ENCODE measurements around the gene TRANK1. TPM values are rescaled to one million over a fixed set of nuclear protein-coding genes. Genes with fewer than 3 reads are reported as not detected.

The TRANK1 gene
- total and polyA plus RNA-seq, 5 donors from 2014 or later: 24.6 to 139 (median 29.1) TPM

- Mint-ChIP-seq H3K4me3 (peak overlapping the region; percentile 74 to 81 (median 76)), H3K27me3 (no peaks in the 10 kb centered on the region), H3K4me1 (peaks cover 24 to 39% (median 29%) of the 10 kb centered on the region in 4 donors), H3K9me3 (no peaks in the 10 kb centered on the region), H3K36me3 (no peaks in the 10 kb centered on the region), H3K27ac (peak overlapping the region; percentile 64 to 98 (median 85))
- ATAC-seq (ENCODE audit: low read depth in 2 of 2): peak; percentile 90 to 92
- Histone ChIP-seq H3K9me3 (ENCODE audit: control insufficient read depth in 2 of 2, low read length in 2 of 2) (no peaks in the 10 kb centered on the region), H3K36me3 (ENCODE audit: control insufficient read depth, insufficient read depth, low read length) (no peaks in the 10 kb centered on the region), H3K27ac (ENCODE audit: insufficient read depth, low read length, poor library complexity, severe bottlenecking) (peak overlapping the region; percentile 79), H3K4me1 (ENCODE audit: control insufficient read depth, insufficient read depth, low read length, poor library complexity, severe bottlenecking) (peaks cover 32% of the 10 kb centered on the region), H3K27me3 (ENCODE audit: control insufficient read depth, insufficient read depth, low read length) (no peaks in the 10 kb centered on the region), H3K4me3 (ENCODE audit: low read depth, low read length) (peak overlapping the region; percentile 71)
- peak; percentile 13 to 86 (median 66) for DNase-seq
Measured at GRCh38 chr3:36911990-36912804, 32.7 kb downstream of the TRANK1 start.

DNA sequence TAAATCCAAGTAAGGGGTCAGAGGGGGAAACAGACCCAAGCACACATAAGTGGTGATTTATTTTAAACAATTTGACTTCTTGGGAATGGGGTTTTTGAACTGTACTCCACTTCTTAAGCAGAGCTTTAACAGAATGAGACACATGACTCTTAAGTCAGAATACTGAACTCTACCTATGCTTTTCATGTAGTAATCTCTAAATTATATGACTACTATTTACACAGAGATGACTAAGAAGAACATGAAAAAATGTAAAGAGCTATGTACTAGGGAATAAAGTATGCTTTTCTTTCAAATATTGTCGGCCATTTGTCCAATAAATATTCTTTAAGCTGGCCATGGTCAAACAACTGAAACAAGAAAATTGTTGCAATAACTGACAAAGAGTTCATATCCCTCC is 35.2 kb downstream of the TRANK1 start:
- ATAC-seq (ENCODE audit: low read depth in 2 of 2): no peak
- Mint-ChIP-seq H3K27ac (peak overlapping the region in 2 of 3 donors; percentile 94 to 100), H3K27me3 (no peaks in the 10 kb centered on the region), H3K4me1 (peaks cover 29 to 61% (median 47%) of the 10 kb centered on the region in 4 donors), H3K4me3 (peak overlapping the region in 2 of 4 donors; percentile 24 to 97), H3K9me3 (no peaks in the 10 kb centered on the region), H3K36me3 (no peaks in the 10 kb centered on the region)
- no peaks in the 10 kb centered on the region for H3K9me3 ChIP-seq (ENCODE audit: control insufficient read depth in 2 of 2, low read length in 2 of 2)
- peaks cover 57% of the 10 kb centered on the region for H3K4me1 ChIP-seq (ENCODE audit: control insufficient read depth, insufficient read depth, low read length, poor library complexity, severe bottlenecking)
- DNase-seq: no peak
- H3K4me3 ChIP-seq (ENCODE audit: low read depth, low read length): no peak overlapping the region
- peak overlapping the region; percentile 87 for H3K27ac ChIP-seq (ENCODE audit: insufficient read depth, low read length, poor library complexity, severe bottlenecking)
- no peaks in the 10 kb centered on the region for H3K27me3 ChIP-seq (ENCODE audit: control insufficient read depth, insufficient read depth, low read length)
- no peaks in the 10 kb centered on the region for H3K36me3 ChIP-seq (ENCODE audit: control insufficient read depth, insufficient read depth, low read length)

DNA sequence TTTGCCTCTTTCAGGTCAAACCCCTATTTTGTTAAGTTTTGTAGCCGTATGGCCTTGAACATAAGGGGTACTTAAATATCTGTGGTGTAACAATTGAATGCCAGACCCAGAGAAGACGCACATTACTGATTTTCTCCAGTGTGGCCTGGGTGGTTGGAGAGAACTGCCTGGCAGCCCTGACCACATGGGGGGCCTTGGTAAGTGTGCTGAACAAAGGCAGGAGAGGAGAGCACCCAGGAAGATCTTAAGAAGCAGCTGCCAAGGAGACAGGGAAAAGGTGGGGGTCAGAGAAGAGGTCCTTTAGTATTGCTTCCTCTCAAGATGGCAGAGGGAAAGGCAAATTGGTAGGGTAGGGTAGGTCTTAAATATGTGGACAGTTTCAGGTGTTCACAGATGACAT is 35.7 kb downstream of the TRANK1 start:
- no peaks in the 10 kb centered on the region for H3K36me3 ChIP-seq (ENCODE audit: control insufficient read depth, insufficient read depth, low read length)
- Mint-ChIP-seq H3K27ac (peak overlapping the region; percentile 94 to 100 (median 96)), H3K4me1 (peaks cover 29 to 65% (median 47%) of the 10 kb centered on the region in 4 donors), H3K4me3 (peak overlapping the region; percentile 93 to 97 (median 96)), H3K9me3 (no peaks in the 10 kb centered on the region), H3K27me3 (no peaks in the 10 kb centered on the region), H3K36me3 (no peaks in the 10 kb centered on the region)
- peaks cover 60% of the 10 kb centered on the region for H3K4me1 ChIP-seq (ENCODE audit: control insufficient read depth, insufficient read depth, low read length, poor library complexity, severe bottlenecking)
- ATAC-seq (ENCODE audit: low read depth in 2 of 2) (no peak), DNase-seq (no peak)
- peak overlapping the region; percentile 100 for H3K4me3 ChIP-seq (ENCODE audit: low read depth, low read length)
- H3K27ac ChIP-seq (ENCODE audit: insufficient read depth, low read length, poor library complexity, severe bottlenecking): peak overlapping the region; percentile 87
- H3K9me3 ChIP-seq (ENCODE audit: control insufficient read depth in 2 of 2, low read length in 2 of 2): no peaks in the 10 kb centered on the region
- H3K27me3 ChIP-seq (ENCODE audit: control insufficient read depth, insufficient read depth, low read length): no peaks in the 10 kb centered on the region

DNA sequence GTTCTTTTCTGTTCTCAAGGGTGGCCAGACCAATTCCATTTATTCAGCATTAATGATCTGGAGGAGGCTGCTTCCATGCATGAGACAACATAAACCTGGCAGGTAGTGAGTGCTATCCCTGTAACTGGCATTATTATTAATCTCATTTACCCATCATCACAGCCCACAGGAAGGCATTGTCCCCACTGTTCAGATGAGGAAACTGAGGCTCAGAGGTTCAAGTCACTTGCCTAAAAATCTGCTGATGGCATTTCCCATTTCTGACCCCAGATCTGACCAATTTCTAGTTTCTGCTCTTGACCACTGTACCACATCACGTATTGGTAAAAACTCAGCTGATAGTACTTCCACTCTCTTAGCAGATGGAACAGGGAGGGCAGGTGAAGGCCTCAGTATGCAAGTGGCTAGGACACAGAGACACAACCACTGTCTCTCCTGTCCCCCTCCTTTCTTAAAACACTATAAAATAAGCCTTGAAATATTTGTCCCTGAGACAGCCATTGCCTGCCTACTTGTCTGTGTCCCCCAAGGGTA is 36.1 kb downstream of the TRANK1 start:
- ATAC-seq (ENCODE audit: low read depth in 2 of 2) (no peak), DNase-seq (no peak)
- Histone ChIP-seq H3K27me3 (ENCODE audit: control insufficient read depth, insufficient read depth, low read length) (no peaks in the 10 kb centered on the region), H3K4me1 (ENCODE audit: control insufficient read depth, insufficient read depth, low read length, poor library complexity, severe bottlenecking) (peaks cover 63% of the 10 kb centered on the region), H3K9me3 (ENCODE audit: control insufficient read depth in 2 of 2, low read length in 2 of 2) (no peaks in the 10 kb centered on the region), H3K4me3 (ENCODE audit: low read depth, low read length) (peak overlapping the region; percentile 100), H3K36me3 (ENCODE audit: control insufficient read depth, insufficient read depth, low read length) (no peaks in the 10 kb centered on the region), H3K27ac (ENCODE audit: insufficient read depth, low read length, poor library complexity, severe bottlenecking) (peak overlapping the region; percentile 87)
- H3K27ac Mint-ChIP-seq: peak overlapping the region; percentile 94 to 100 (median 96)
- no peaks in the 10 kb centered on the region for H3K9me3 Mint-ChIP-seq
- H3K36me3 Mint-ChIP-seq: no peaks in the 10 kb centered on the region
- peaks cover 26 to 67% (median 48%) of the 10 kb centered on the region in 4 donors for H3K4me1 Mint-ChIP-seq
- H3K4me3 Mint-ChIP-seq: peak overlapping the region; percentile 93 to 97 (median 96)
- no peaks in the 10 kb centered on the region for H3K27me3 Mint-ChIP-seq

DNA sequence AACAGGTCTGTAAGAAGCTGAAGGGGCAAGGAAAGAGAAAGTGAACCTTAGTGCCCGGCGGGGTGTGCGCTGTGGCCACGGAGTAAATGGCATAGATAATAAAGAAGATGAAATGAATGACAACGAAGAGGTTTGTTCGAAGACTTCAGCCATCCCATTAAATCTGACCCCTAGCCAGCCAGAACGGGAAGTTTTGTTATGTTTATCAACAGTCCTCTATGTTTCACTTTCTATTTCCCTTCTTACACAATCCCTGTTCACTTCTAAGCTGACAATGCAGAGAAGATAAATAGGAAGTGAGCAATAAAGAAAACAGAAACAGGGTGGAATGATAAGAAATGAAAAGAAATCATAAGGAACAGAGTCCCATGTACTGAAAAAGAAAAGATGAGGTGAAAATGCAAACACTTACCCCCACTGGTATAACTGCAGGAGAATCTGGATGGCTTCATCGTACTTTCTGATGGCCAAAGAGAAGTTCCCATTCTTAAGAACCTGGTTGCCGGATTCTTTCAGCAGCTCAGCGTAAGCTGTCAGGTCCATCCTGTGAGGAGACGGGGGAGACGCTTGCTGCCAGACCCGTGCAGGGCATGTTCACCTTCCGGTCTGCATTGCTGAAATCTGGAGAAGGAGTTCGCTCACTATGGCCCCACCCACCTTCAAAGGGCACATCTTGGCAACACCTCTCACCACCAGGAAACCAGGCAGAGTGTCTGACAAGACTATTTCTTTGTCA is 36.8 kb downstream of the TRANK1 start:
- ATAC-seq (ENCODE audit: low read depth in 2 of 2) (peak; percentile 55 to 59), DNase-seq (peak; percentile 59 to 85 (median 64))
- H3K9me3 Mint-ChIP-seq: no peaks in the 10 kb centered on the region
- Histone ChIP-seq H3K9me3 (ENCODE audit: control insufficient read depth in 2 of 2, low read length in 2 of 2) (no peaks in the 10 kb centered on the region), H3K4me1 (ENCODE audit: control insufficient read depth, insufficient read depth, low read length, poor library complexity, severe bottlenecking) (peaks cover 68% of the 10 kb centered on the region), H3K27me3 (ENCODE audit: control insufficient read depth, insufficient read depth, low read length) (no peaks in the 10 kb centered on the region), H3K27ac (ENCODE audit: insufficient read depth, low read length, poor library complexity, severe bottlenecking) (peak overlapping the region; percentile 87), H3K36me3 (ENCODE audit: control insufficient read depth, insufficient read depth, low read length) (no peaks in the 10 kb centered on the region), H3K4me3 (ENCODE audit: low read depth, low read length) (peak overlapping the region; percentile 100)
- H3K27ac Mint-ChIP-seq: peak overlapping the region; percentile 94 to 100 (median 96)
- H3K36me3 Mint-ChIP-seq: peaks cover 6% of the 10 kb centered on the region
- H3K4me1 Mint-ChIP-seq: peaks cover 20 to 67% (median 53%) of the 10 kb centered on the region in 4 donors
- H3K27me3 Mint-ChIP-seq: no peaks in the 10 kb centered on the region
- peak overlapping the region; percentile 93 to 97 (median 96) for H3K4me3 Mint-ChIP-seq

GRCh38 chr3:36906504-36907149 is 38.2 kb downstream of the TRANK1 start:
- DNase-seq: peak in 1 of 3 donors; percentile 15
- H3K4me1 ChIP-seq (ENCODE audit: control insufficient read depth, insufficient read depth, low read length, poor library complexity, severe bottlenecking): peaks cover 66% of the 10 kb centered on the region
- peaks cover 21% of the 10 kb centered on the region for H3K36me3 Mint-ChIP-seq
- H3K27ac Mint-ChIP-seq: peak overlapping the region; percentile 89 to 96 (median 92)
- H3K9me3 Mint-ChIP-seq: no peaks in the 10 kb centered on the region
- no peaks in the 10 kb centered on the region for H3K9me3 ChIP-seq (ENCODE audit: control insufficient read depth in 2 of 2, low read length in 2 of 2)
- peaks cover 20 to 68% (median 59%) of the 10 kb centered on the region in 4 donors for H3K4me1 Mint-ChIP-seq
- peaks cover 10% of the 10 kb centered on the region for H3K36me3 ChIP-seq (ENCODE audit: control insufficient read depth, insufficient read depth, low read length)
- peak overlapping the region; percentile 87 for H3K27ac ChIP-seq (ENCODE audit: insufficient read depth, low read length, poor library complexity, severe bottlenecking)
- H3K27me3 ChIP-seq (ENCODE audit: control insufficient read depth, insufficient read depth, low read length): no peaks in the 10 kb centered on the region
- no peaks in the 10 kb centered on the region for H3K27me3 Mint-ChIP-seq
- no peak for ATAC-seq (ENCODE audit: low read depth in 2 of 2)
- peak overlapping the region; percentile 87 to 97 (median 93) for H3K4me3 Mint-ChIP-seq
- H3K4me3 ChIP-seq (ENCODE audit: low read depth, low read length): peak overlapping the region; percentile 100

- no peaks in the 10 kb centered on the region for H3K9me3 Mint-ChIP-seq
- DNase-seq (no peak), ATAC-seq (ENCODE audit: low read depth in 2 of 2) (no peak)
- Histone ChIP-seq H3K27ac (ENCODE audit: insufficient read depth, low read length, poor library complexity, severe bottlenecking) (peak overlapping the region; percentile 87), H3K4me3 (ENCODE audit: low read depth, low read length) (peak overlapping the region; percentile 100), H3K4me1 (ENCODE audit: control insufficient read depth, insufficient read depth, low read length, poor library complexity, severe bottlenecking) (peaks cover 74% of the 10 kb centered on the region), H3K9me3 (ENCODE audit: control insufficient read depth in 2 of 2, low read length in 2 of 2) (no peaks in the 10 kb centered on the region), H3K36me3 (ENCODE audit: control insufficient read depth, insufficient read depth, low read length) (peaks cover 12% of the 10 kb centered on the region), H3K27me3 (ENCODE audit: control insufficient read depth, insufficient read depth, low read length) (no peaks in the 10 kb centered on the region)
- no peaks in the 10 kb centered on the region for H3K27me3 Mint-ChIP-seq
- H3K27ac Mint-ChIP-seq: peak overlapping the region; percentile 89 to 96 (median 92)
- peaks cover 31 to 78% (median 67%) of the 10 kb centered on the region in 4 donors for H3K4me1 Mint-ChIP-seq
- H3K4me3 Mint-ChIP-seq: peak overlapping the region; percentile 87 to 97 (median 93)
- peaks cover 27% of the 10 kb centered on the region for H3K36me3 Mint-ChIP-seq
Measured at GRCh38 chr3:36905545-36905944, 39.3 kb downstream of the TRANK1 start.
